ENCODE results near the gene CD63.

The CD63 gene

GRCh38 chr12:55720071-55720564 lies 8.7 kb downstream of the CD63 start, which contains the start of gene RDH5:
TSS of gene RDH5 (plus strand) at chr12:55720393. CDS start at chr12:55721185, 792 bp downstream.
- DNase-seq, result no peak

GRCh38 chr12:55719371-55719770 lies 9.4 kb downstream of the CD63 start:
- no peak for DNase-seq

GRCh38 chr12:55718624-55719275 lies 10.1 kb downstream of the CD63 start:
- no peak for DNase-seq

GRCh38 chr12:55718015-55718414 lies 10.8 kb downstream of the CD63 start:
- DNase-seq, result no peak

- peak; percentile 38 to 54 for DNase-seq
These were observed 11.5 kb downstream of the CD63 start for GRCh38 chr12:55717011-55718007.

GRCh38 chr12:55716582-55716957 lies 12.2 kb downstream of the CD63 start:
- DNase-seq, result no peak

GRCh38 chr12:55715833-55716581 lies 12.8 kb downstream of the CD63 start, which contains the start of gene BLOC1S1:
TSS of gene BLOC1S1 (plus strand) at chr12:55716046. CDS start at chr12:55716052, 6 bp downstream.
- DNase-seq, result peak; percentile 98

GRCh38 chr12:55715169-55715764 lies 13.5 kb downstream of the CD63 start:
- DNase-seq, result no peak

GRCh38 chr12:55713721-55714120 lies 15.1 kb downstream of the CD63 start:
- DNase-seq, result no peak

GRCh38 chr12:55712700-55713415 lies 16.0 kb downstream of the CD63 start:
- DNase-seq, result no peak

GRCh38 chr12:55711786-55712553 lies 16.8 kb downstream of the CD63 start:
- no peak for DNase-seq

GRCh38 chr12:55708695-55709233 lies 20.0 kb downstream of the CD63 start:
- no peak for DNase-seq

- DNase-seq, result peak; percentile 74 to 78
These were observed 20.7 kb downstream of the CD63 start, which contains the start of gene ITGA7 for GRCh38 chr12:55707841-55708694. TSS of gene ITGA7 (minus strand) at chr12:55707904. CDS start at chr12:55707682, 222 bp downstream.

GRCh38 chr12:55707219-55707671 lies 21.6 kb downstream of the CD63 start:
- DNase-seq, result no peak

GRCh38 chr12:55706568-55707218 lies 22.1 kb downstream of the CD63 start:
- no peak for DNase-seq

- no peak for DNase-seq
These were observed 22.9 kb downstream of the CD63 start for GRCh38 chr12:55705782-55706402.

GRCh38 chr12:55704824-55705718 lies 23.7 kb downstream of the CD63 start:
- DNase-seq, result no peak
